HG03565 (cell line): ENCODE results near the gene NSL1.

Experiments used
- ATAC-seq: cut with Tn5 transposase; IDR thresholded peaks from one replicate; pipeline ENCODE4 v1.9.1; 2021; ENCODE audit warnings: mild to moderate bottlenecking, moderate library complexity; ENCODE audit not compliant: unreplicated experiment

NSL1 gene

DNA sequence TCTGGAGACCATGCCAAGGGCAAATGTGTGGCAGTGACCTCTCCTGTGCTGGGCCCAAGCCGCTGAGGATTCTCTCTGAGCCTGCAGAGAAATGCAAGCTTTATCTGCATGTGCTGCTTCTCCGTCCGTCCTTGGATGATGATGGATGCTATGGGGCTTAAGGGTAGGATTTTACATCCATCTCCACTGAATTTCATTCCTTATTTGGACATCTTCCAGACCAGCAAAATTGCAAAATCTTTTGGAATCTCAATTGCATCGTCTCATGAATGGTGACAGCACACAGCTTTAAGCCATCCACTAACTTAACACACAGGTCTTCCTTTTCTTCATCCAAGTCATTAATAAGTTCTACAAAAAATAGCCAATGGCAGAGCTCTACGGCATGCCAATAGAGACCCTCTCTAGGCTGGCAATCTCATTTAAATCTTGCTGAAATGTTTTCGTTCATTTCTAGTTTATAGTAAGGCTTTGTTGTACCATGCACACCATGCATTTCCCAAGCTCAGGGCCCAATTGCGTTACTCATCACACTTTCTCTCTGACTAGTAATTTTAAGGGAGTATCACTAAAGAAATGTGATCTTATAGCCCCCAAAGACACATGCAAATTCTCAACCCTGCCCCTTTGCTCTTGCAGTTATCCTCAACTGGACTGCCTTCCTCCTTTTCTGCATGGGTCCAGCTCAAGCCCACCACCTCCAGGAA, 103.1 kb downstream of the NSL1 start:
- ATAC-seq, result no peak

DNA sequence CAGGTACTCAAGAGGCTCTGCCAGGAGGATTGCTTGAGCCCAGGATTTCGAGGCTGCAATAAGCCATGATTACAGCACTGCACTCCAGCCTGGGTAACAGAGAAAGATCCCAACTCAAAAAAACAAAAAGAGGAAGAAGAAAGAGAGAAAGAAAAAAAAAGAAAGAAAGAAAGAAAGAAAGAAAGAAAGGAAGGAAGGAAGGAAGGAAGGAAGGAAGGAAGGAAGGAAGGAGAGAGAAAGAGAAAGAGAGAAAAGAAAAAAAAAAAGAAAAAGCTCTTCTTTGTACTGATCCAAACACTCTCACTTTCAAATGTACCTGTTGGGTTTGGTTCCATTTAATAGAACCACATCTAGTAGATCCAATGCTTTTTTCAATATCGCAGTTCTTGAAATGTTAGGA, 103.8 kb downstream of the NSL1 start:
- ATAC-seq, result no peak

DNA sequence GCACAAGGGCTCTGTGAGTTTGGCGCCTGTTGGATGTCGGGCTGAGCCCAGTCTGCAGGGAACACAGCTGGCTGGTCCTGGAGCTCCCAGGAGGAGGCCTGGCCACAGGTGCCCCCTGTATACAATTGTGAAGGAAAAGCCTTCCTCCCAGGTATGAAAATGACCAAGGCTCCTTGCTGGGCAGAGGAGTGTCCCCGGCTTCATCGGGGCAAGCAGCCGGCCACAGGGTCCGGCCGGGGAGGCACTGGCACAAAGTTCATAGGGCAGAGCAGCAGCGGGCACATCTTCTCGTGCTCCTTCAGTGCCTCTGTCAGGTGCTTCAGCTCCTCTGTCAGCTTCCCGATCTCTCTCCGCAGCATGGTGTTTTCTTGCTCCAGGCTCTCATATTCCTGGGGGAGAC, 105.0 kb downstream of the NSL1 start:
- no peak for ATAC-seq

DNA sequence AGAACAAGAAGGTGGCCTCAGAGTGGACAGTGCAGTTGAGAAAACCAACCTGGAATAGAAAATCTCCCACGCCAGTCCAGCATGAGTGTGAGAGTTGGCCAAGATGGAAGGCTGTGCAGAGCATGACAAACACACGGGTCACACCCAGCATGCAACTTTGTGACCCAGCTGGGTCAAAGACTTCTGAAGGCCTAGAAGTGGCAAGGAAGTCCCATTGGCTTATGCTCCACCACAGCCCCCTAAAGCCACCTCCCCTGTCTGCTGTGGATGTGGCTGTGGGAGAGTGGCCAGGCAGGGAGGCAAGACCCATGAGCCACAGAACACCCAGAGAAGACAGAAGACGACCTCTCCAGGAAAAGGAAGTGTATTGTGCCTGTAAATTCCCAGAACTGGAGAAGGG, 105.5 kb downstream of the NSL1 start:
- no peak for ATAC-seq

DNA sequence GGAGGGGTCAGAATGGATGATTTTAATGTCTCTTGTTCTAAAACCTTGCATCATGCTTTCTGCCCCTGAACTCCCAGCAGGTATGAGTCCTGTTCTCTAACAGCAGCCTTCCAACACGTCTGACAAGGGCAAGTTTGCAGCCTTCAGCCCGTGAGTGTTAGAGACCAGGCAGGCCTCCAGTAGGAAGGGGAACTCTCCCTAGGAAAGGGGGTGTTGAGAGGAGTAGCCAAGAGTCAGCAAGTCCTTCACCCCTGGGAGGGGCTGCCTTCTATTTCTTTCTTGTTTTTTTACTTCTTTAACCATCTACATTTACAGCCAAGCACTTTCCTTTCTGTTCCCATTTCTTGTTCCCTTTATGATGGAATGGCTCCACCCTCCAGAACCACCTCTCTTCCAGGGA, 106.1 kb downstream of the NSL1 start:
- ATAC-seq, result no peak

DNA sequence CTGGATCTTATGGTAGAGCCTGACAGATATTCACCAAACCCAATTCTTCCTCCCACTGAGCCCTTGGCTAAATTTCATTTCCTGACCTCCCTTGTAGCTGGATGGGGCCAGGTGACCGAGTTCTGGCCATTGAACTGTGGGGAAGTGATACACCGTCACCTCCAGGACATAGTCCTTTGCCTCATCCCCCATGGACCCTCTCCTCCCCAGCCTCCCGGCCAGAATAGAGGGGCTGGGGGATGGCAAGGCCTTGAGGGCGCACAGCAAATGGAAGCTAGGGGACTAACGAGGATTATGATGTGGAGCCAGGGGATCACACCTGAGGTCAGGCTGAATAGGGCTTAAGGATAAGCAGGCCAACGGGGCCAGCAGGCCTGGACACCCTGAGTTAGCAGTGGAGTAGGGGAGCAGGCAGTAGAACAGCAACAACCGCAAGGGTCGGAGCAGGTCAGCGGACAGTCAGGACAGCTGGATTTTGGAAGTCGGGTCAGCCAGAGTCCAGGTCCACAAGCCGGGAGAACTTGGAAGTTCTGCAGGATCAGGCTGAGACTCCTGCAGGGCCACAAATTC, 107.0 kb downstream of the NSL1 start:
- ATAC-seq, result no peak

DNA sequence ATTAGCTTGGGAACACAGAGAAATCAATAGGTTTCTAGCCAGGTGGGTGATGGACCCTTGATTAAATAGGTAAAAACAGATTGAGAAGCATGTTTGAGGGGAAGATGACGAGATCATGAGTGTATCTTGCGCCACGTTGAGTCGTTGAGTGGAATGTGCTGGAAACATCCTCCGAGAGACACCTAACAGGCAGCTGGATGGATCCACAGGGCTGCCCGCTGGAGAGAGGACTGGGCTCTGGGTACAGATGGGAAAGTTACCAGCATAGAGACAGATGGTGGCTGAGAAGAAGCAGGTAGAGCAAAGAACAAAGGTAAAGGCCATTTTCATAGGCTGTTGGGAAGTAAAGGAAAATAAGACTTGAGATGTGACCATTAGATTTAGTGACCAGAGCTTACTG, 107.5 kb downstream of the NSL1 start:
- no peak for ATAC-seq

DNA sequence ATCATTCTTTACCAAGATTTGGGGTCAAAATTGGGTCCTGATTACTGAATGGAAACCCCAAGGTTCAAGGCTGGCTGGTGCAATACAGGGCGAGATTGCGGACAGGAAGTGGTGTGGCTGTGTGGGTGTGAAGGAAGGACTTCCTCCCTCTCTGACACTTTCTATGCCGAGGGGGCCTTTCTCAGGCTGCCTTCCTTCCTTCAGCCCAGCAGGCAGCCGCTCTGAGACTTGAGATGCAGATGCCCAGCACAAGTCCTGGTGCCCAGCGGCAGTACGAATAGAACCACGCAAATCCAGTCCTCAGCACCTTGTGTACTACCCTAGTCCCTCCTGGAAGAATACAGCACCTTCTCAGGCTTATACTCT, 108.2 kb downstream of the NSL1 start:
- peak; percentile 41 for ATAC-seq

DNA sequence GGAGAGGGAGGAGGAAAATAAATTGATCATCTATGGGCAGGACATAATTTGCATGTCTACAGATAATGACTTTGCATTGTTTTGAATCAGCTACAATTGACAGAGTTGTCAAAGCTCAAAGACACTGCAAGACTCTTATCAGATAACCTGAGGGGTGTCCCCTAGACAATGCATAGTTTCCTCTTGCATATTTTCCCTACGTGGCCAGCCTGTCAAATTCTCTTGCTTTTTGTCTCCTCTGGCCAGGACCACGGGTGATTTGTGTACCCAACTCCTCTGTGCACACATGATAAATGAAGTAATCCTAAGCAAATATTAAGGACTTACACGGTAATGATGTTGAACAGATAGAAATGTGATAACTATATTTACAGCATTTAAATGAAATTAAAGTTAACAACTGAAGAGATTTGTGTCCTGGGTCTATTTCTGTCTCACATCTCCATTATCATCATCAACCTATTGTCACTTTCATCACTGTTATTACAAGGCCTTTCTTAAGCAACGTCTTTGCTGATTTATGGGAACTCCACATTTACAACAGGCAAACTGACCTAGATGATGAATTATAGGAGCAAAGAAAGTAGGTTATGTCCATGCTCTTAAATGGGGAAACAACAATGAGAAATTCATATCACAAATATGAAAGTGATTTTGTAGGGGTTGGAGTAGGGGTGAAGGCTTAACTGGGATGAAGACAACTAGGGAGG, 110.7 kb downstream of the NSL1 start:
- ATAC-seq, result no peak

DNA sequence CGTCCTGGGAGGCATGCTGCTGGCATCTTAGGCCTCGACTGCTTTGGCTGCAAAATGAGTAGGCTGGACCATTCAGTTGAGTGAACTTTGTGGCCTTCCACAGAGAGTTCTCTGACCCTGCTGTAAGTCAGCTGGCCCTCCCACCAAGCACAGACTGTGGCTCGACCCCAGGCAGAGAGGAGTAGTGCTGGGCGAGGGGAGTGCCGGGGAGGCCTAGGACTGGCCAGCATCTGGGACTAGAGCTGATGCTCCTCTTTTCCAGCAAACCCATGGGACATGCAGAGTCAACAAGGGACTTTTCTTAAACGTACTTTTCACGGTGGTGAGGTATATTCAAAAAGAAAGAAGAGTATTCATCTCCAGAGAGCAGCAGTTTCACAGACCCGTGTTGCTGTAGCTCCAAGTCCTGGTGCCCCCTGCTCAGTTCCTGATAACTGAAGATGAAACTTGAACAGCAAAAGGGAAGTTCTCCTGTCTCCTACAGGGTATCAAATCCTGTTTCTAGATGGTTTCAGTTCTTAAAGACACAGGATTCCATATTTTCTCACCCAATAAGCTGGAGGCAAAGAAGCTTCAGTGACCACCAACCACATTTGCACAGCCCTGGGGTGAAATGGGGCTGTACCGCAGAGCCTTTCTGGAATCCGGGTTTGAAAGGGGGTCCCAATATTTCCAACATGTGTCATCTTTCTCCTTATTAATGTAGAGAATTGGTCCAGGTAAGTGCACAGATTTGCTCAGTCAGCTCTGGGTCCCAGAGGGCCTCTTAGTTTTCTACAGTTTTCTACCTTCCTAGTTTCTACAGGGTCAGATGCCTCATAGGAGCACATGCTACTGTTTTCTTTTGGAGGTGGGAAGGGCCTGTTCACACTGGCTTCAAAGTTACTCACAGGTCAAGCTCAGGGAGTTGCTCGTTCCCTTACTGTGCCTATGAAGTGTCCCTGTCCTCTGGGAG, 112.8 kb downstream of the NSL1 start:
- peak; percentile 53 for ATAC-seq

DNA sequence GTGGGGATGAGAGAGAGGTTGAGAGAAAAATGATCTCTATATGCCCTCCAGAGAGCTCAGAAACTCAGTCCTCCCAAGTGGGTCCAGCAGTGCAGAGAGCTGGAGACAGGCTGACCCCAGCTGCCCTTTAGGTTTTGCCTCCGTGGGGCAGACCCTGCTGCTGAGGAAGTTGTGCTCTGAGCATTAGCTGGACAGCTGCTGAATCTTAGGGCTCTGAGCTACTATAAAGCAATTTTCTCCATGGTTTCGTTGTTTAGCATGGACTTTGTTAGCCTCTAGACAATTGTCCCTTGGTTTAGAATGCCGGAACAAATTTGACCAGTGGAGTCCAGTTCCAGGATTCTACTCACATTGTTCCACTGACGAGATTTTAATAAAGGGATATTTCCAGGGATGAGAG, 114.0 kb downstream of the NSL1 start:
- no peak for ATAC-seq

DNA sequence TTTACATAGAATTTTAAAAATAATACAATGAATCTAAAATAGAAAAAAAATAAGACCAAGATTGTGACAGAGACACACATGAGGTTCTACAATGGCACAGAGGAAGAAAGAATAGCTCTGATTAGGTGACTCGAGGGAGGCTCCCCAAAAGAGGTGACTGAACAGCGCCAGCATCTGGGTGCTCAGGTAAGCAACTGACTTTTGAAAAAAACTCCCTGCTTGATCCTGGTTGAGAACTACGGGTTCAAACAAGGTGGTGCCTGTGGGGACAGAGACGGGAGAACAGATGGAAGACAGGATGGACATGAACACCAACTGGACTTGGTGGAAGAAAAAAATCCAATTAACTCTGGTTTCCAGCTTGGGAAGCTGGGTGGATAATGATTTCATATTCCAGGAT, 114.4 kb downstream of the NSL1 start:
- no peak for ATAC-seq
